Loucy (cell line): ENCODE results near the gene ARHGEF10L.

Source experiments
- CTCF ChIP-seq: fragments of 200-600 bp; sonication (generic); conservative IDR thresholded peaks from 2 replicates; pipeline ENCODE4 v1.5.1; 2014; ENCODE audit warnings: mild to moderate bottlenecking, antibody characterized with exemption, low read length
- EZH2phosphoT487 ChIP-seq: fragments of 200-600 bp; IDR thresholded peaks from 2 replicates; pipeline ENCODE4 v1.6.1; 2018; ENCODE audit warnings: antibody characterized with exemption, mild to moderate bottlenecking, moderate library complexity, borderline replicate concordance

GRCh38 chr1:17664322-17664721 lies 124.8 kb downstream of the ARHGEF10L start:
- TF ChIP-seq EZH2phosphoT487 (no peak), CTCF (no peak)
